Activated CD4-positive, CD25-positive, alpha-beta regulatory T cell treated with anti-CD3 and anti-CD28 coated beads, Interleukin-2, amount 50 U/mL, for 72 hours (primary cell): ENCODE measurements around the gene FAM240A.
"Not testable (repeated sequence)": the region's sequence is repeated elsewhere in the genome, so short reads cannot be mapped to it uniquely, and the experiment has no call there.

Source experiments
- DNase-seq: peaks from one replicate; pipeline ENCODE4 v3.0.0; 2021

Gene FAM240A

DNA sequence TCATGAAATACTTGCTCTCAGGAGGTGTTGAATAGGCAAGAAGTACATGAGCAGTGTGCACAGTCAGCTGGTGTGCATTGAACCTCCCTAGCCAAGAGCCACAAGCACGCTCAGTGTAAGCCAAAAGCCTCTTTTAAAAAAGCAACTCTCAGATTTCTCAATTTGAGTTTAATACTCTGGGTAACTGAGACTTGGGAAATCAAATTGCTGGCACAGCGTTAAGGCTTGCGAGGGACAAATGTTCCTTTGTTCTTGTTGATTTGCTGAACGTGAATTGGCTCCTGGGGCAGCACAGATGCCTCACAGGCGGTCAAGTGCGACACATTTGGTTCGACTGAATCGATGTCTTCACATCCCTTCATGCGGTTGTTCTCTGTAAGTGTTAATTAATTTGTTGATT, at the start of gene FAM240A:
FAM240A (plus strand) TSS at position 202 of the 400 bp plus-strand sequence; CDS start at position 361, 159 bp downstream.
- no peak for DNase-seq

DNA sequence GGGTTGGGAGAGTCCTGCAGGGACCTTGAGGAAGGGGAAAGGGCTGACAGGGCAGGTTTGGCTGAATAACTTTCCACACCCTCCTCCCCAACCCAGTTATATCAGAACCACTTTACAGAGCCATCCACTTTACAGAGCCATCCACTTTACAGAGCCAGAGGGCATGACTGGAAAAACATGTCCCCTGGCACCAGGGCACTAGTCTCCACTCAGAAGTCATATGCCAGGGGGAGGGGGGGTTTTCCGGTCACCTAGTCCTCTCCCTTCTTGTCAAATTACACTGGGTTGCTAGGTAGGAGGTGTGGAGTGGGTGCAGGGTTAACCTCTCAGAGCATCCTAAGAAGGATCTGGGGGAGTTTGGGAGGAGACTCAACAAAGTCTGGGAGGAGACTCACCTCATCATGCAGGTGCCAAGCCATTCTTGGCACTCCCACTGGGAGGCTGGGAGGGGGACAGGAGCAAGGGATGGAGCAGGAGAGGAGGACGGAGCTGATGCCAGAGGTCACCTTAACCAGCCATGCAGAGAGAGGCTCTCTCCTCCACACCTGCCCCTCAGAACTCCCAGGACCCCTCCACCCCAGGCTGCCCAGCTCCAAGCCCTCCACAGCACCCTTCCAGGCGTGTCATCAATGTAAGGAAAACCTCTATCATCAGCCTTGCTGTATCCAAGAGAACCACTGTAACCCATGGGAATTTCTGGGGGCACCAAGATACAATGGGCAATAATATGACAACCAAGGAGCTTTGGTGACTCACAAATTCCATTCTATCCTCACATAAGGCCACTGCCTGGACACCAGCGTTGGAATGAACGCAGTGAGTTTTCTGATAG, 47.9 kb upstream of the FAM240A start:
- no peak for DNase-seq

DNA sequence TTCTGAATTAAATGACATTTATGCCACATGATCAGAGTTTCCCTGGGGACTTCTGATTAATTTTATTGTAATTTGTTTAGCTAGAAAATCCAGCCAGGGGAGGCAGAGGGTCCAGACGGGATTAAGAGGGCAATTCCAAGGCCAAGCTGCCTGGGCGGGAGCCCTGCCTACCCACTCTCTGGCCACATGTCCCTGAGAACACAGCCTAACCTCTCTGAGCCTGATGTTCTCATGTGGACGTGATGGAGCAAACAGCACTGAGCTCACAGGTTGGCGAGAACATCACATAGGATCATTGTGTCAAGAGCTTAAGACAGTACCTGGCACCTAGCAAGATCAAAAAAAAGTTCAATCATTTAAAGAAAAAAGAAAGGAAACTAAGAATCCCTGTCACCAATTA, 47.2 kb upstream of the FAM240A start:
- no peak for DNase-seq

DNA sequence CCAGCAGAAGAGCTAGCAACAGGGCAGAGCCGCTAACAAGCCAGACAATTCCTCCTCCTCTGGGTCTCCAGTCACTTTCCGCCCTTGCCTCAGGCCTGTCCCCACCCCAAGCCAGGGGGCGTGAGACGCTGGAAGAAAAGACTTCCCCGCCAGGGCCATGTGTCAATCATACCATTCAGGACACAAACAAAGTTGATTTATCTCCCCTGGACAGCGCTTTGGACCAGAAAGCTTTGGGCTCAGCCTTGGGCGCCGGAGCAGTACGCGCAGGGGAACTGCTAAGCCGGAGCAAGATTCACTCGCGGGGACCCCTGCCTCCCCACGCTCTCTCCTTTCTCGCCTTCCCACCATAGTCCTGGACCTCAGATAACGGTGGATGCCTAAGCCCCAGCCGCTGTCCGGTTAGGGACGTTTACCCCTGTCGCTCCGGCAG, 46.7 kb upstream of the FAM240A start:
- DNase-seq = no peak

DNA sequence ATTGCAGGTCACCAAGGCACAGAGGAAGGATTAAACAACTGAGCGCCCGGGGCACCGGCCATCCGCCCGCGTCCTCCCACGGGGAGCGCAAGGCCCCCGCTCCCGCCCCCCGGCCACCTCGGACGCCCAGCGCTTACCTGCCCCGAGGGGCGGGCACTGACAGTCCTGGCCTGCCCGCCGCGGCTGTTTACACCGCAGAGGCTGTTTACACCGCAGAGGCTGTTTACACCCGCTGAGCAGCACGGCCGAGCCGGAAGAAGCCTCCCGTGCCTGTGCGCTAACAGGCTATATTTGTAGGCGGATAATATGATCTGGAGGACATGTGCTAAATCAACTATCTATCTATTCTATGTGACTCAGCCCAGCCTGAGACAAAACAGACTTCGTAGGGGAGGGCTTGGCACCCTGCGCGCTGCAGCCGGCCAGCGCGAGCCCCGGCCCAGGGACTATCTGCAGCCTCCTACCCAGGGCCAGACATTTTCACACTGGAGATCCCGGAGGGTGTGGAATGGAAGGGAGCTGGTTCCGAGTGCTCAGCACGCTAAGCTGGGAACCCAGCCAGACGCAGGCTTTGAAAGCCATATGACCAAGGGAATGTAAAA, 46.2 kb upstream of the FAM240A start, which contains the start of gene LRRC2:
LRRC2 (minus strand) TSS at position 263 of the 602 bp plus-strand sequence. CDS start 14,711 bp downstream, outside the sequence.
- peak; percentile 52 for DNase-seq

DNA sequence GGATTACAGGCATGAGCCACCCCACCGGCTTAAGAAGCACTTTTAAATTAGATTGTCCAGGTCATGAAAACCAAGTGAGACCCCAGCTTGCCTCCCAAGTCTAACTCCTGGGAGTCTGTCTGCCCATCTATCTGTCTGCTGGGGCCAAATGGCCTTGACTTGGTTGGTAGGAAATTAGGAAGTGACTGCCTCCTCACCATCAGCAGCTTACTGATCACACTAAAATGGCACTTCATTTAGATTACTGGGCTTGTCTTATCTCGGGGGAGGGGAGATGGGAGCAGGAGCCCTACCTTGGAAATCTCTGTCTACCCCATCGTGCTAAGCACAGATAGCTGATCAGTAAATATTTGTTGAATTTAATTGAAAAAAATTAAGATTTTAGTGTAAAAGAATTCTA, 40.6 kb upstream of the FAM240A start:
- DNase-seq = no peak

DNA sequence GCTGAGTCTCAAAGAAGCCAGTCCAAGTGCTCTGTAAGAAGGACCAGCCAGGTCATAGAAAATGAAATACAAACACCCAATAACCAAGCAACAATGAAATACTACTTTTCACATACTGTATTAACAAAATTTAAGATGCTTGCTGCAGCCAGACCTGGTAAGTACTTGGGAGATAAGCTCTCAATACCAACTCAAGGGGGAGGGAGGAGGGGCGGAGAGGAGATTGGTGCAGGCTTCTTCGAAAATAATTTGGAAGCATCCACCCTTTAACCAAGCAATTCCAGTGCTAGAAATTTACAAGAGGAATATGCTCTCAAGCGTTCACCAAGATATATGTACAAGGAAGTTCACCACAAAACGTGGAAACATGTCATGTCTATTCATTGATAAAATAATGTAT, 38.6 kb upstream of the FAM240A start:
- DNase-seq = no peak

DNA sequence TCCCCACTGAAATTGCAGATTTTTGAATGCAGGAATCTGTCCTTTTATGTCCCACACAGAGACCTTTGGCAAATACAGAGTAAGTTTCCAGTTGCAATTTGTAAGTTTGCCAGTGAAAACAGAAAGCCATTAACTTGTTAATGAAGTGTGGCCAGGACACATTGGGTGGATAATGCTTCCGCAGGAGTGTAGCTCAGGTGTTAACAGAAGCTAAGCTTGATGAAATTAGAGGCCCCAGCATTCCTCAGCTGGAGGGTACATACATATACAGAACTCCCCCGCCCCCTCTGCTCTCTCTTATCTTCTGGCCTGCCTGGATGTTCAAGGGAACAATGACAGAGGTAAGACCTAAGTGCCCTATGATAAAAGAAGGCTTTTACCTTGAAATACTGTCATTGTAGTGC, 38.1 kb upstream of the FAM240A start:
- DNase-seq = no peak

DNA sequence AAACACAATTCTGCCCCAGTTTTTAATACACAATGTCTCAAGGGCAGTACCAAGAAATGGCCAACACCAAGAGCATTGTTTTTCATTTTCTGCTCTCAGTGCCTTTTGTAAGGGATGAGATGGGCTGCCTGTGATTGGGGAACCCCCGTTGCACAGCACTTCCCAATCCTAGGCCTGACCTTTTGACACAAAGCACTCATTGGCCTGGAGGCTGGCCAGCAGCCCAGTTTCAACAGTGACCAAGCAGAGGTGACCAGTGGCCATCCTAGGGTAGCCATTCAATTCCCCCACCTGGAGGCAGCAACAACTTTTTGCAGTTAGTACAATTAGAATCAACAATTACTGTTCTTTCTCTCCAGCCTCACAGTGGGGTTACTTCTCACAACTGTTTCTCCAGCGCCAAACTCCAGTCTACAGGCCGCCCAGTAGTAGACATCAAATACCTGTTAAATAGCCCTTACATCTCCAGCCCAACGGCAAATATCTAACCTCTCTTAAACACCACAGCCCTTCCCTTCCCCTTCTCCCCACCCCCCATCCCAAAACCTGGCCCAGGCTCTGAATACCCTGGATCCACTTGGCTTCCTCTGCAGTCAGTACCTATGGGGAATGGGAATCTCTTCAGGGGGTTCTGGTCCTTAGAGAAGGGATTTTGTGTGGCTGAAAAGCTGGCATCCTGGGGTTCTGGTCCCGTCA, 37.3 kb upstream of the FAM240A start:
- DNase-seq = no peak

DNA sequence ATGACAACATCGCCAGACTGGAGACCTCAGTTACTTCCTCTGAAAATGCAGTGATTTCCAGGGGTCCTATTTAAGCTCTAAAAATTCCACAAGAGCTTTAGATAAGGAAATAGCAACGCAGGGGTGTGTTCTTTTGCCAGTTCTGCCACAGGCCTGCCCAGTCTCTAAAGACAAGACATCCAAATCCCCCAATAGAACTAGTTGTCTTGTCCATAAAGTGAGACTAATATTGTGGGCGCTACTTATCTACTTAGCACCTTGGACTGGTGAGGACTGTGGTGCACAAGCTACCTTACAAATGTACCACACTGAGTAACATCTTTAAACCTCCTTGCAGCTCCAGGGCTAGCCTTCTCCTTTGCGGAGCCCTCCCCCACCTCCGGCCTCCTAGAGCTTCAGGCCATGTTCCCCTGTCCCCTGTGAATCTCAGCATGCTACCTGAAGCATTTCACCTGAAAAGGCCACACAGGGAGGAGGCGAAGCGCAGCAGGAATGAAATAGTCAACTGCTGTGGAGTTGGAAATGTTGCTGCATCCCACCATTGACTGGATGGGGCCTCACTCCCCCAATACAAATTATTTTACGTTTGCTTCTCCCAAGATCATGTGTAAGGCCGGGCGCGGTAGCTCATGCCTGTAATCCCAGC, 36.6 kb upstream of the FAM240A start:
- DNase-seq = no peak

DNA sequence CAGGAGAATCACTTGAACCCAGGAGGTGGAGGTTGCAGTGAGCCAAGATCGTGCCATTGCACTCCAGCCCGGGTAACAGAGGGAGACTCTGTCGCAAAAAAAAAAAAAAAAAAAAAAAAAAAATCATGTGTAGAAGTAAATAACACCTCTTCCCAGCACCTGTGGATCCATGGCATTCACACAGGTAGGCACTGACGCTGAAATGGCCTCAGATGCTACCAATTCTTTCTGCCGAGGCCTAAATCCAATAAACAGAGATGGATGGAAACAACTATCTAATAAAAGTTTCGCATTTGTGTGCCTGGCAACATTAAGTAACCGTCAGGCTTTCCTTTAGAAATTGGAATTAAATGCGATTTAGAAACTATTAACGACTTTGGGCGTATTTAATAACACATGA, 35.9 kb upstream of the FAM240A start:
- DNase-seq = no peak

DNA sequence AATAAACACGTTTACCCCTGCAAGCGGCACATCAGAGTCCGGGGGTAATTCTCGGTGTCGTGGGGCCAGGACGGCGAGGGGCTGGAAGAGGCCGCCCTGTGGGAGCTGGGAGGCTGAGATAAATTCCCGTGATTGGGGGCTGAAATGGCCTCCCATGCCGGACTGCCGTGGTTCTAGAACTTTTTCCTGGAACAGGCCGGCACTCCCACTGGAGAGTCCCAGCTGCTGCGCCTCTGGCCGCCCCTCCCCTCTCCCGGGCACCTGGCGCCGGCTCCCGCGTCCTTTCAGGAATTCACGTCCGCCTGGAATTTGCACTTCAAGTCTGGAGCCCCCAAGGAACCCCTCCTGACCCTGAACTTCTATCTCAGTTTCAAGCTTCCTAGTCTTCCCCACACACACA, 35.4 kb upstream of the FAM240A start:
- DNase-seq = no peak

DNA sequence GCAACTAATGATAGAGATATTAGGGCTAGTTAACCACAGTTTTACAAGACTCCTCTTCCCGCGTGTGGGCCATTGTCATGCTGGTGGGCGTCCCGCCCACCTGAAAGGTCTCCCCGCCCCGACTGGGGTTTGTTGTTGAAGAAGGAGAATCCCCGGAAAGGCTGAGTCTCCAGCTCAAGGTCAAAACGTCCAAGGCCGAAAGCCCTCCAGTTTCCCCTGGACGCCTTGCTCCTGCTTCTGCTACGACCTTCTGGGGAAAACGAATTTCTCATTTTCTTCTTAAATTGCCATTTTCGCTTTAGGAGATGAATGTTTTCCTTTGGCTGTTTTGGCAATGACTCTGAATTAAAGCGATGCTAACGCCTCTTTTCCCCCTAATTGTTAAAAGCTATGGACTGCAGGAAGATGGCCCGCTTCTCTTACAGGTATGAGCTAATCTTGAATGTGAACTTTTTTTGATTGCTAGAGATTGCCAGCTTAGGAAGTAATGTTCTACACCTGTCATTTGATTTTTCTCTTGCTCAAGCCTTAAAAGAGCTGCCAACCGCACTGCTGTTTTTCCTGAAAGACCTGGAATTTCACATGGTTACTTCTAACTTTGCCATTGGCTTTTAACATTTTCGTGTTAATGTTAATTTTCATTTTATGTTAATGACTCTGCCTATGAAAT, 34.6 kb upstream of the FAM240A start:
- not testable (repeated sequence) for DNase-seq

DNA sequence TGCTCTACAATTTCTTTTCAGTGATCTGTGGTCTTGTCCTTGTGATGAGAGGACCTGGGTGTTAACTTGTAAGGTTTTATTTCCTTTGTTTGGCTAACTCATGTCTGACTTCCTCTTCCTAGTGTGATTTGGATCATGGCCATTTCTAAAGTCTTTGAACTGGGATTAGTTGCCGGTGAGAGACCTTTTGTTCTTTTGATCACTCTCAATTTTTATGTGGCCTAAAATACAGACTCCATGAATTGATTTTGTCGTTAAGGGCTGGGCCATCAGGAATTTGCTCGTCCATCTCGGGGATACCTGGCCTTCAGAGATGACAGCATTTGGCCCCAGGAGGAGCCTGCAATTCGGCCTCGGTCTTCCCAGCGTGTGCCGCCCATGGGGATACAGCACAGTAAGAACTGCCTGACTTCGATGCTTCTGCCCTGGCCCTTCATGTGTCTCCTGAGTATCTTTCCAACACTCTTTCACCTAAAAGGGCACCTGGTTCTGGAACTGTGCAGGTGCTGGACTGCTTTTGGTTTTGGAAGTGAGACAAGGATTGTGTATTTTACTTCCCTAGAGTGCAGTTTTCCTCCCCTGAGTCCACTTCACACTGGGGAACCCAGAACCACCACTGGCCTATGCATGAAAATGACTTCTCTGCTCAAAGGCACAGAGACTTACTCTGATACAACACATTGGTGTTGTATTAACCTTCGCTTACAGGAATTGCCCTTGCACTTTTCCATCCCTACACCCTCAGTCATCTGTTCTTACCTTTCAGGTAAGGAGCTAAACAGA, 33.2 kb upstream of the FAM240A start:
- DNase-seq = no peak

DNA sequence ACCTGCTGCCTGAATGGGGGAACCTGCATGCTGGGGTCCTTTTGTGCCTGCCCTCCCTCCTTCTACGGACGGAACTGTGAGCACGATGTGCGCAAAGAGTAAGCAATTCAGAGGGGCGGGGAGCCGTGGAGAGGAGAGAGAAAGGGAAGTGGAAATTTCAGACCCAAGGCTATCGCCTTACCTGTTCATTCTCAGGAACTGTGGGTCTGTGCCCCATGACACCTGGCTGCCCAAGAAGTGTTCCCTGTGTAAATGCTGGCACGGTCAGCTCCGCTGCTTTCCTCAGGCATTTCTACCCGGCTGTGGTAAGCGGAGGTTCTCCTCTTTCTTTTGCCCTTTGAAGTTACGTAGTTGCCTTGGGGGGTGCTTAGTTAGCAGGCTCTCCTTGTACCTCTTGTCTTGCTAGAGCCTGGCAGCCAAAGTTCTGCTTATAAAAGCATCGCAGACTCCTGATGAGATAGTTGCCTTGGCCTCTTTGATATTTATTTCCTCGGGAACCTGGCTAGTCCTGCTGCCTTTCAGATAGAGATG, 32.5 kb upstream of the FAM240A start:
- no peak for DNase-seq

DNA sequence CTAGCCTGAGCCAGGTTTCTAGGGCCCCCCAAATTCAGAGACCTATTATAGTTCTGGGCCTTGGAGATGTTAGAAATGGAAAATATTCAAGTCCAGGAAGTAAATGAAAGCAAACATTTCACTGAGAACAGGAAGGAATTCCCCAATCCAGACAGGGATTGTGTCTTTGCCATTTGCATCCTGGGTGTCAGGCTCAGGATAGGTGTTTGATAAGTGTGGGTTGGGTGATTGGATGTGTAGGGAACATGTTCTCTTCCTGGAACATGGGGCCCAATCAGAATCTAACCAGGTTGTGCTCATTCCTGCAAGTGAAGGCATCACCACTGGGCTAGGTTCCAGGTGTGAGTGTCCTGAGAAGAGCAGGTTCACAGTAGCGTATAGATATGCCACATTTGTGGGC, 31.6 kb upstream of the FAM240A start:
- no peak for DNase-seq

DNA sequence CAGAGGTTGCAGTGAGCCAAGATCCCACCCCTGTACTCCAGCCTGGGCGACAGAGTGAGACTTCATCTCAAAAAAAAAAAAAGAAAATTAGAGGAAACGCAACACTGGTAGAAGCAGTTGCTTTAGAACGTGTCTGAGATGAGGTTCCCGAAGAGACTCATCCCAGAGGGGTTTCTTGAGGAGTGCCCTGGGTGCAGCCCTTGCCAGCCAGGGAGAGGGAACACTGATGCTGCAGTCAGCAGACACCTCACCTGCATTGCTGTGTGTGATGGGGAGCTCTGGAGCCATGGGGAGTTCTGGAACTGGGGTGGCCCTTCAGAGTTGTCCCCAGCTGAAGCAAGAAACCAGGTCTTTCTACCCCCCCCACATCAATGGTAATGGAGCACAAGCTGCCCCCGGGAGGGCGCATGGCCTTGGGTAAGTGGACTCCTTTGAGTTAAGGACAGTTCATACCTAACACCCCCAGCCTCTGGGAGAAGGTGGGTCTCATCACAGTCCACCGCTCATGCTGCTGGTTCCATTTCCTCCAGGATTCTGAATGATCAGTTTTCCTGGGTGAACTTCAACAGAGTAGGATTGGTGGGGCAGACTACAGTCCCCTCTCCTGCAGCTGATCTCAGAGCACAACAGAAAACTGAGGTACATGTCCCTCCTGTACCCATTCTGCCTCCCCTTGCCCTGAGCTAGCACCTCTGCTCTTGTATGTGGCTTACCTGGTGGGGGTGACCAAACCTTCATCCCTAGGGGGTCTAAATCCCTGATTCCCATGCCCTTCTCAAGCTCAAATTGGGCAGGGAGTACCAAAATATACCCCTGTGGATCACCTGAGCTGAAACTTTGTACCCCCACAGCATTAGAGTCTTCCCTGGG, 27.5 kb upstream of the FAM240A start:
- no peak for DNase-seq

DNA sequence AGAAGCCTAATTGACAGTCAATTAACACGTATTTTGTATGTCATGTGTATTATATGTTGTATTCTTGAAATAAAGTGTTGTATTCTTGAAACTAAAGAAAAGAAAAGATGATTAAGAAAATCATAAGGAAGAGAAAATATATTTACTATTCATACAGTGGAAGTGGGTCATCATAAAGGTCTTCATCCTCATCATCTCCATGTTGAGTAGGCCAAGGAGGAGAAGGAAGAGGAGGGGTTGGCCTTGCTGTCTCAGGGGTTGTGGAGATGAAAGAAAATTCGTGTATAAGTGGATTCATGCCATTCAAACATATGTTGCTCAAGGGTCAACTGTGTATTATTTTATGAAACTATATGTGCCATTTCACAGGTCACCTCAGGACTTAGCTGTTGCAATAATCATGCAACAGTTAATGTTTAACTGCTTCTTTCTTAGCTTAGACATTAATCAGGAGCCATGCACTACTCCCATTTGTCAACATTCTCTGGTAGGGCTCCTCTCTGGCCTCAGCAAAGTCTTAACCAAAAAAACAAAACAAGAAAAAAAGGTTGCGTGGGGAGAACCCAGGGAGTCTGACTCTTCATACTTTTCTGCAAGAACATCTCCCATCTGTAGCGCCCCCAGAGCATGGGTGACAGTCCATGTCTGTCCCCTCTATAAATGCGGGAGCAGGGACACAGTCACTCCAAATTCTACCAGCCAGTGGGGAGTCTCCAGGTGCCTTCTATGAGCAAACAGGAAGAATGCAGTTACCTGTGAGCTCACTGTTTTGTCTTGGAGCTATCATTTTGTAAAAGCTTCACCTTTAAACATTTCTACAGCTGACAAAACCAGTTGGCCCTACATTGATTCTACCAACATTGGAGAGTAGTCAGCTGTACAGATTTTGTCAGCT, 26.3 kb upstream of the FAM240A start:
- DNase-seq = no peak

DNA sequence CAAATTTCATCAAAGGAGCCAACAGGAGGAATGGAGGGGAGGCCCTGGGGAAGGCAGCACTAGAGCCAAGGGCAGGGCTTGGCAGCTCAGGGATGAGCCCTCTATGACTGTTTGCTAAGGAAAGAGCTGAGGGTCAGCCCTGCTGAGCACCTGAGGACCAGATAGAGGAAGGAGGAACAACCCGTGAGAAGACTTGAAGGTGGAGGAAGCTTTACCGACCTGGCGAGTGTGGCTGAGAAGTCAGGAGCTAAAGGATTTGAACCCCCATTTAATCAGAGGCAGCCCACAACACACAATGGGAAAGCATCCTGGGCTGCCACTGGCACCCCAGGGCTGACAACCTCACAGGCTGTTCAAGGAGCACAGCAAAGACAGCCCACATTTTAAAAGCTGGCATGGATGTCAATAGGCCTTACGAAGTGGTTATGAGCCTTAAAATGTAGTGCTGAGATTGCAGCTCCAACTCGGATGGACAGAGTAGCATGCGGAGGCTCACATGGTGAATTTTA, 25.5 kb upstream of the FAM240A start:
- no peak for DNase-seq
